GM12873 (cell line): Measurements from ENCODE around the gene MECR.

ENCODE experiments used
- CTCF ChIP-seq: IDR thresholded peaks from 2 replicates; pipeline ENCODE4 v1.5.1; 2012; ENCODE audit warnings: low read depth, mild to moderate bottlenecking, moderate library complexity, low read length, control low read depth; ENCODE audit not compliant: insufficient read depth; ENCODE audit errors: missing control alignments

The MECR gene

GRCh38 chr1:29271724-29272123, 41.0 kb upstream of the MECR start:
- no peak for TF ChIP-seq CTCF

GRCh38 chr1:29270929-29271521, 40.3 kb upstream of the MECR start:
- TF ChIP-seq CTCF = no peak

GRCh38 chr1:29269382-29269781, 38.6 kb upstream of the MECR start:
- no peak for TF ChIP-seq CTCF

GRCh38 chr1:29267321-29268070, 36.8 kb upstream of the MECR start:
- no peak for TF ChIP-seq CTCF

- TF ChIP-seq CTCF = no peak
Observed at GRCh38 chr1:29266912-29267311, 36.2 kb upstream of the MECR start.

- TF ChIP-seq CTCF = no peak
Observed at GRCh38 chr1:29264773-29265389, 34.1 kb upstream of the MECR start.

GRCh38 chr1:29260531-29260930, 29.8 kb upstream of the MECR start:
- TF ChIP-seq CTCF = no peak
